ENCODE data around the gene ECHDC3. TPM values are rescaled to one million over a fixed set of nuclear protein-coding genes. Genes with fewer than 3 reads are reported as not detected.

ECHDC3 gene
- total and polyA plus RNA-seq, 2 of the 8 experiments (the other 6 are each of a cell fraction or from before 2014, with no cell fraction given), result 15.6 to 19.9 TPM

- no peak for TF ChIP-seq TCF12 (IDR thresholded peaks at IDR 0.05; ENCODE audit: low read depth, low read length)
- no peak for TF ChIP-seq JUN (IDR thresholded peaks at IDR 0.05; ENCODE audit: low read depth, low read length)
Measured at GRCh38 chr10:11716686-11717085, 25.5 kb upstream of the ECHDC3 start (continued).

Data from H1 (cell line).